AG08395 (cell line): ENCODE measurements around the gene ADCY2.

ENCODE experiments used
- DNase-seq: peaks from one replicate; pipeline ENCODE4 v3.0.0; 2012; ENCODE audit warnings: mixed read lengths, low spot score

ADCY2 gene

DNA sequence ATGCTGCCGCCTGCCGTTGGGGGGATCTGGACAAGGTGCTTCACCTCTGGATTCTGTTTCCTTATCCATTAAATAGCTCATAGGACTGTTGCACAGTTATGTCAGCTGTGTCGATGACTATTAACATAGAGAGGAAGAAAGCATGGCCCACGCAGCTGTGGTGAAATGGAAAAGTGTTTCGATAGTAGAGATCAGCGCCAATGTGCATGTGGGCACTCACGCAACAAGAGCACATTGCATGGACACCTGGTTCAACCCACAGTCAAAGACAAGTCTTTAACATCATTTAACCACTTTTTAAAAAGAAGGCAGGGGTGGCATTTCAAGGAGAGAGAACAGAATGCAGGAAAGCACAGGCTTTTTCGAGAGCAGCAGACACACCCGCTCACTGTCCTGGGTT is 107.6 kb downstream of the ADCY2 start:
- DNase-seq: no peak

DNA sequence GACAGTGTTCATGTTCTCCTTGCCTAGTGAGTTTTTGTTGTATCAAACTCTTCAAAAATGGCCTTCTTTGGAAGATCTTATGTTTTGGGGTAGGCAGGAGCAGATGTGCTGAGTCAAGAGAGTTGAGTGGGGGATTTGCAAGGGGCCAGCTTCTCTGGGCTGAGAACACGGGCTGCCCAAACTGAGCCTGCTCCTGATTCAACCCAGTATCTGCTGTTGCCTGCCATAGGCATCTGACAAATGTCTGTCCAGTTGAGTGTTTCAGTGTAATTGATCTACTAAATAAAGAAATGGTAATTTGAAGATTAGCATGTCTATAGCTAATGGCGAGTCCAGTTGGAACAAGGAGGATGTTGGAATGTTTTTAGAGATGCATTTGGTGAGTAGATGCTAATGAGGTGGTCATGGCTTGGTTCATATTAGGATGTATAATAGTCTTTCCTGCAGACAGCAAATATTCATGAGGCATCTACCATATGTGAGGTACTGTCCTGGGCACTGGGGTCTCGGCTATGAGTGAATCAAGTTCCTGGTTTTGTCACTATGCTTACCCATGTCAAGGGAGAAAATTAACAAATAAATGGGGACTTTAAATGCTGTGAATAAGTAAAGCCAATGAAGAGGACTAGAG is 119.5 kb downstream of the ADCY2 start:
- DNase-seq: no peak

DNA sequence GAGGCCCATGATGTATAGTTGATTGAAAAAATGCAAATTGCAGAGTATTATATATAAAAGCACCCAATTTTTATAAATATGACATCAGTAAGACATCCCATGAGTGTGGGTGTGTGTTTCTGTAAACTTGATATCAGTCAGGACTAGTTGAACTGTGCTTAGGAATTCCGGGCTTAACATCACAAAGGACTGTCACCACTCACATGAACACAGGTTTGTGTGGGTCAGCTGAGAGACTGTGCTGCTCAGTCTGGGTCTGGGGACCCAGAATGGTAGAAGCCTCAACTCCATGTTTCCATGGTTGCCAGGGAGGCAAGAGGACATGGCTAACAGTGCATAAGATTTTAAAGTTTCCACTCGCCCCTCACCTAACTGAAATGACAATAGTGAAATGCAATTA is 120.3 kb downstream of the ADCY2 start:
- DNase-seq: no peak

DNA sequence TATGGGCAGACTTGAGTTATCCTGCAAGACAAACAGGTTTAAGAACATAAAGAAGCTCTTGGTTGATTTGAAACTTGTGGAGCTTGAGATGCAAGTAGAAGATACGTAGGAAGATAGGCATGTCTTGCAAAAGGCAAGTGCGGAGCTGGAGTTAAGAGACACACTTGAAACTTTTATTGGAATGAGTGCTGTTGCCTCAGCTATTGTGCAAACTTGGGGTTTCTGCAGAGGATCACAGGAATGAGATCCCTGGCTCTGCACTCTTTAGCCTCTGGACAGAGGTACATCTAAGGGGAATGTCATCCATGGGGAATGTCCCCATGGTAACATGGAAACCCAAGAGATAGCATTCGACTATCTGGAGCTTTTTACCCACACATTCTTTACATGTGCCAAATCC is 121.1 kb downstream of the ADCY2 start:
- DNase-seq: no peak

DNA sequence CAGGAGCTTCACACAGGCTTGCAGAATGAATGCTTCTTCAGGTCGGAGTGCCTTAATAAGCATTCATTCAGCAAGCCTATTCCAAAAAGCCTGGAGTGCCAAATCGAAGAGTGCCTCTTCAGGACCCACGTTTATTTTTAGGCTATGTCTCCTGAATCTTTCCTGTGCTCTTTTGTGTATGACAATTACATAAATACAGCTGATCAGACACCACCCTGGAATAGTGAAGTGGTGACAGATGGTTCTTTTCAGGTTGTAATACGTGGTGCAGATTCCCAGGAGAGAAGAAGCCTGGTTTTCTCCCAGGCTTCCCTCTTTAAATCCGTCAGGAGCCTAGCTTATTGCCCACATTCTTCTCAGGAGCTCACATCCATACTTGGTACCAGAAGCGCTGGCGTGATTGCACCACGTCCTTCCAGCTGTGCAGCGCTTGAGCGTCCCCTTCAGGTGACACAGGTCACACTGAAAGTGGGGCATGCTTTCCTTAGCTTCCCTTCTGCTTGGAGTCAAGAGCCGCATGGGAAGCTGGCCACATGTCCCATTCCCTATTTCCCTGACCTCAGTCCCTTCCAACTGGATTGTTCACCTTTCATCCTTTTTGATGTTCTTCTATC is 123.1 kb downstream of the ADCY2 start:
- DNase-seq: no peak

DNA sequence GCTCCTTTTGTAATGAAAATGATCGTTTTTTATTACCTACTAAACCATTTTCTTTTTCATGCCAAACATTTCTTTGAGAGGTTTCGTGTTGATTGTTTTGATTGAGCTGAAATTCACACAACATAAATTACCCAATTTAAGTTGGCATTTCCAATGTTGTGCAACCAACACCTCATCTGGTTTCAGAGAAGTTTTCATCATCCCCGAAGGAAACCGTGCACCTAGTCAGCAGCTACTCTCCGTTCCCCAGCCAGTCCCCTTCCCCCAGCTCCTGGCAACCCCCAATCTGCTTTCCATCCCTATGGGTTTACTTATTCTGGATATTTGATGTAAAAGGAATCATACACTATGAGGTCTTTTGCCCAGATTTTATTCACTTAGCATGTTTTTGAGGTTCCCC is 123.6 kb downstream of the ADCY2 start:
- DNase-seq: no peak

DNA sequence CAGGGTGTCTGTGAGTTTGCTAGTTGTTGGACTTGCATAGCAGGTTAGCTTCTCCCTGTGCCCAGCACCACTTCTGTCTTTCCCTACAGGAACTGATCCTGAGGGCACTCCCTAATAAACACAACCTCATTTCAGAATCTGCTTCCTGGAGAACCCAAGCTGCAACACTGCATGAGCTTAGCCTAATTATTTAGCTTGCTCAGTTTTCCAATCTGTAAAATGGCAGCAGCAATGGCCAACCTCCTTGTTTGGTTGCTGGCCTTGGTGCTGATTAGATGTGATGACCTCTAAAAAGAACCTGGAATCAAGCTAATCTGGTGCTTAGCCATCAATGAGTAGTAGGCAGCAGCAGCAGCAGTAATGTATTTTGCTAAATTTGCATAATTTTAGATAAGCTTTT is 133.9 kb downstream of the ADCY2 start:
- DNase-seq: no peak

DNA sequence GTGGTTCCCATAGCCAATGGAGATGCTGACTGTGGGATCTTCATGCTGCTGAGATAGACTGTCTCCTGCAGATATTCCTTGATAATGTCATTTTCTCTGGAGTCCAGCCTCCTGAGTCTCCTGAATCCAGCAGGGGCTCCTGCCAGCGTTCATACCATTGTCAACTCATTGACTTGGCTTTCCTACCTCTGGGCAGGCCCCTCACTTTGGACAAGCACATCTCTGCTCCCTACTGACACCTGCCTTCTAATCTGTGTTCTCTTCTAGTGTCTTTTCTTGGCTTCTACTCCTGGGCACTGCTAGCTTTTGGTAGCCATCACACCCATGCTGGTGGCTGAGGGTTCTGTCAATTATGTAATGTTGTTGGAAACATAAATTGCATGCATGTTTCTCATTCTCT is 138.0 kb downstream of the ADCY2 start:
- DNase-seq: no peak

DNA sequence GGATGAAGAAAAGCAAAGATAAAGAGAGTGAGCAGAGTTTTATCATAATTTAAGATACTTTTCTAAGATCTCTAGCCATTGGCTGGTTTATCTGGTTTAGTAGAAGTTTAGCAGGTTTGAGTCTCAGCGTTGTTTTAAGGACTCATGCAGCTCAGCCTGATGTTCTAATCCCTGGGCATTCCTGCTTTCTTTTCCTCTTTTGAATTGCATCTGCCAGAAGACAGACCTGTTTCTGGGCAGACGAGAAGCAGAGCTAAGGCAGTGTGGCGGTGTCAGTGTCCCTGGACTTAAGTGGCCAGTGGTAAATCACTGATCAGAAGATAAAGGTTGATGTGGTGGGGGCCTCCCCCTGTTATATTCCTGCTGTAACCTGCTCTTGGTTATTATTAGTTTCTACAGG is 138.6 kb downstream of the ADCY2 start:
- no peak for DNase-seq

DNA sequence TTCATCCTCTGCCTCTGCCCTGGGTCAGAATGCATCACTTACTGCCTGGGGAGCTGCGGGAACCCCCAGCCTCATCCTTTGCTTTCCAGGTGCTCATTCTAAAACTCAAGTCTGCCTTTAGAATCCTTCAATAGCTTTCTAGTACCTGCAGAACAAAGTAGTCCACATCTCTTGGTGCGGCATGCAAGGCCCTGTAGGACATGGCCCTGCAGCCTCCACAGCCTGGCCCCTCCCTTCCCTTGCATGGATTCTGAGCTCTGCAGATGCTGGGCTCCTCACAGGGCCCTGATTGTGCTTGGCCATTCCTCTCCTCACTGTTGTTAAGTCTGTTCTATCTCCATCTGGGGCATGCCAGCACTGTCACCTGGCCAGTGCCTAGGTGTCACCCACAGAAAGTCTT is 141.6 kb downstream of the ADCY2 start:
- DNase-seq: no peak

DNA sequence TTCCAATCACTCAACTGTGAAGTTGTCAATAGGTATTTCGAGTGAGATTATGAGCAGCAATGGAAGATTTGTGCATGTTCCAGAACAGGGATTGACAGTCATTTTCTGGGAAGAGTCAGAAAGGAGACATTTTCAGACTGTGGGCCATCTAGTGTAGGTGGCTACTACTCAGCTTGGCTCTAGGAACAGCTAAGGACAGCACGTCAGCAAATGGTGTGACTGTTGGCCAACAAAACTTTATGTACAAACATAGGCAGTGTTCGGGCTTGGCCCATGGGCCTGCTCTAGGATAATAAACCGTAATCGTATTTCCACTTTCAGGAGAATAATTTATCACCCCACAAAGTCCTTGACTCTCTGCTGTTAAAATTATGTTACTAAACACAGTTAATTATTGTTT is 143.6 kb downstream of the ADCY2 start:
- DNase-seq: no peak

DNA sequence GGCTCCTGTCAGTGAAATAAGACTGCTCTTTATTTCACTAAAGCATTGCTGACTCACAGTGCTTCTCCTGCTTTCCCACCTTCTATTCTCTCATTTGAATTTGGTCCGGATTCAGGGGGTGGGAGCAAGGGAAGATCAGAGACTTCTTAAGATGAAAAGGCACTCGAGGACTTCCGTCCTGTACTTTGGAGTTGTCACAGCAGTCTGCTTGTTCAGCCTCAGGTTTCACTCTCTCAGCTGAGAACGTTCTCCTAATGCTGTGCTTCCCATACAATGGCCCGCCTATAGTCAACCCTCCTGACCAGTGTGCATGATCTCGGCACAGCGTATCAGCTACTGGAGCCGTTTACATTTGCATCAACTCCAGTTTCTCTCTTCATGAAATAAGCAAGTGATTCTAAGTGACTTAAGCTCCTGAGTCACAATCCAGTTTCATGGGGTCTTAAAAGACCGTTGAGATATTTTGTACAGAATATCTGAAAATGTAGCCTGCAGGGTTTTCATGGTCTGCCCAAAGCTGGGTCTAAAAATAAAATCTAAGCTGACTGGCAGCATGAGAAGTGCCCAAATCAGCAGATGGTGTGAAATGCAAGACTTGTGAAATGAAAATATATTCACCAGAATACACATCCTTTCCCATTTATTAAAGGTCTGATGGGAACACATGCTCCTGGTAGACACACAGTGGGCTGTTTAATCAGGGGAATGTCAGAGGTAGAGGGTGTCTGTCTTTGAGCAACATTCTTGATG is 145.0 kb downstream of the ADCY2 start:
- no peak for DNase-seq

DNA sequence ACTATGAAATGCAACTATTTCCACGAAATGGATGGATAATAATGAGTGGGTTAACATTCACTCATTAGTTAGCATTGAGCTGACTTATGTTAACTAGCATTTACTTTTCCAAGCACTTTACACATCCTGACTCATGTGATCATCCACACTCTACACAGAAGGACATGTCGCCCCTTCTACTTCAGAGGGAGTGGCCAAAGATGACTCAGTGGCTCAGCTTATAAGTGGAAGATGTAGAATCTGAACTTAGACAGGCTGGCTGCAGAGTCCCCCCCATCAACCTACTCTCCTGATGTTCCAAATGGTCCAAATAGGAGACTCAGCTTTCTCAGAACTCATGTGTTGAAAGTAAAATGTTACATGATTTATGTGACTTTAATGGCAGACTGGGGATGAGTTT is 146.0 kb downstream of the ADCY2 start:
- DNase-seq: no peak

DNA sequence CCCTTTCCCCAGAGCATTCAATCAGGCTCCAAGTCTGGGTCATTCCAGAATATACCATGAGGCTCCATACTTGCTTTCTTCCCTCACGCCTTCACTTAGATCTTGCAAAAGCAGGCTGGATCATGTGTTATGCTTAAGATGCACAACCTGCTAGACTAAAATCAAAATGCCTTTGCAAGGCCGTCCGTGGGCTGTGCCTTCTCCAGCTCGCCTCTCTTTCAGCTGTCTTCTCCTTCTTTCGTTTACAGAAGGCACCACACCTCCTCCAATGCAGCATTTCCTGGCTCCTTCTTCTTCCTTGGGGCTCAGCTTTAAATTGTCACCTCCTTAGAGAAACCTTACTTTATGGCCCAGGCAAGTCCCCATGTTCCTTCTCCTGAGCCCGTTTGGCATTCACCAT is 150.6 kb downstream of the ADCY2 start:
- DNase-seq: no peak

DNA sequence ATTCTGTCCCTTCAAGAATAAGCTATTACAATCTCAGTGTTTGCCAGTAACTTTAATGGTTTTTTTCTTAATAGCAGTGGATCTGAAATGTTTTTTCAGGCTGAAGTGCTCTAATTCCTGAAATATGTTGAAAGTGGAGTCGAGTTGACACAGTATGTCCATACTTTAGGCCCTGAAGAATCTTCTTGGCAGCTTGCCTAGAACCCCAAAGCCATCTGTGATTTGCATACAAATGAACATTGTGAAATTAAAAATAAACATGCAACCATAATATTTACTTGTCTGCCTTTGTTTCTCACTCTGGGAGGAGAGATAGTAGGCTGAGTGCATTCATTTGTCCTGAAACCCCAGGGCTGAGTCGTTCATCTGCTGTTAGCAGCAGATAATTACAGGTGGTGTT is 152.7 kb downstream of the ADCY2 start:
- no peak for DNase-seq

DNA sequence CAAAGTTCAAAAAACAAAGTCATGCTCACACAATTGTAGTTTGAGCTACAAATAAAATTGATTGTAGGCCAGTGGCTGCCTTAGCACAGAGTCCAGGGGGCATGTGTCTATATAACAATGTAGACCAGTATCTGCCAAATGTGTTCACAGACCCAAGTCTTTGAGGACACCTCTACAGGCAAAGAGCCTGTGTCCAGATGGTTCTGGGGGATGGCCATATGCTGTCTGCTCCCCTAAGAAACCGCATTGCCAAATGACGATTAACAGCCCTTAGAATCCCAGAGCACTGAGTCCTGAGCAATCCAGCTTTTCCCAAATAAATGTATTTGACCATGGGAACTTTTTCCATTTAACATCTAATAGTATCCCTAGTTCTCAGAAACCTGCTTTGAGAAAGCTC is 169.6 kb downstream of the ADCY2 start:
- no peak for DNase-seq

DNA sequence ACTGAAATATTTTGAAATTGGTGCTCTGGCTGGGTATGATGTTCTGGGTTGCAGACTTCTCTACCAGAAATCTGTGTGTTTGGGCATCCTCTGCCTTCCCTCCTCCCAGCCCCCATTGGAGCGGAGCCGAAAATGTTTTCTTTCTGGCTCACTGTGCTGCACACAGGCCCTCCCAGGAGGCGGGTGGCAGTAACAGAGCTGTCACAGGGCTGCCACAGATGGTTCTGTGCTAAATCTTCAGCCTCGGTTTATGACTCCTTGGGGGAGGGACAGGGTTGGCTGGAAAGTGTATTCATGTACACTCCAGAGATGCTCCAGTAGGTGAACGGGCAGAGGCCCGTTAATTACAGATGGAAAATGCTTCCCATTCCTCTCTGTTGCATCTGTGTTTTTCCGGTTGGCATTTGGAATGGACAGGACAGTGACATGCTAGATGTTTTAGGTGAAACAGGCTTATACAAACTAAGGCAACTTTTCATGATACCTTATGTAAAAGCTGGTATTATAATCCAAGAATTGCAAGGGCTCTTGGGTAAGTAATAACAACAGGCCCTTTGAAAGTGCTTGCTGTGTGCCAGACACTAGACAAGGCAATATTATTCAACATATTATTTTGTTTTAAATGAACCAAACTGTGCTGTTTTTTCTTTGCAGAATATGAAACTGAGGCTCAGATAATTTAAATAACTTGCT is 180.2 kb downstream of the ADCY2 start:
- no peak for DNase-seq

DNA sequence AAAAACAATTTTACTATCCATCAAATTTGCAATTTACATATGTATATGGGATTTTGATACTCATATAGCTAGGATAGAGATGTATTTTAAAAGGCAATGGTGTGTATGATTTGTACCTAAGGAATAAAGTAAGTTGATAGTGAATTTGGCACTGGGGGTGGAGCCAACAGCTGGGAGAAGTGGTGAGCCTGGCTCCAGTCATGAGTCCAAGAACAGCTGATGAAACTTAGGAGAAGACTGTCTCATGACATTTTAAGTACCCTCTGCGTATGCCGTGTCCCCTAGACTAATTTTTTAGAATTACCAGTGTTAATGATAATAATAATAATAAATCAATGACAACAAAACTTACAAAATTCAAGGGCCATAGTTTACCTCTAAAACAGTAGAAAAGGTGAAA is 181.4 kb downstream of the ADCY2 start:
- no peak for DNase-seq

DNA sequence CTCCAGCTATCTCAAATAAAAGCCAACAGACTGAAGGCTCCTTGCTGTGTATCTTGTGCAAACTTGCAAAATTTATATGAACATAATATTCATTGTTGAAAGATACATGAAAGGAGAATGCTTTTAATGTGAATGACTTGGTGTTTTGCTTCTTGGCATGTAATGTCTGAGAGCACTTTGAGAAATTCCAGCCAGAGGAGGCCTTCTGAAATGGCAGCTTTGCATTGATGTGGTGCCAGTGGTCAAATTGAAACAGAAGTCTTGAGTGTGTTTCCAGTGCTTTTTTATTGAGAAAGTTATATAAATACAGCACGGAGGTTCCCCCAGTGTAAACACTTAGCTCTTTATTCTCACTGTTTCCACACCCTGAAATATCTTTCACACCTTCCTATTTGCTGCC is 182.1 kb downstream of the ADCY2 start:
- no peak for DNase-seq

DNA sequence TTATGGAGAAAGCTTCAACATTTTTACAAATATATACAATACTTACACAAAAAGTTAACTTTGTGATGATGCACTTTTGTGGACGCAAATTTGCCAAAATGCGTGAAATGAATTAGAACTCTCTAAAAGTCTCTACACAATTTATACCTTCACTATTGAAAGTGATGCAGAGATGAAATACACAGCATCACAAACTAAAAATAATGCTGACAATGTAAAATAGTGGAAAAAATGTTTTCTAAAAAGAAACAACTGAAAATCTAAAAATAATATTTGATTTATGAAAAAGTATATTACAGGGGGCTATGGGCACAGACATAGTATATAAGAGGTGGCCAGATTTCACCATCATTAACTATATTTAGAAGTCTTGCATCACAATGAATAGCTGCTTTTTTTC is 188.8 kb downstream of the ADCY2 start:
- DNase-seq: no peak

DNA sequence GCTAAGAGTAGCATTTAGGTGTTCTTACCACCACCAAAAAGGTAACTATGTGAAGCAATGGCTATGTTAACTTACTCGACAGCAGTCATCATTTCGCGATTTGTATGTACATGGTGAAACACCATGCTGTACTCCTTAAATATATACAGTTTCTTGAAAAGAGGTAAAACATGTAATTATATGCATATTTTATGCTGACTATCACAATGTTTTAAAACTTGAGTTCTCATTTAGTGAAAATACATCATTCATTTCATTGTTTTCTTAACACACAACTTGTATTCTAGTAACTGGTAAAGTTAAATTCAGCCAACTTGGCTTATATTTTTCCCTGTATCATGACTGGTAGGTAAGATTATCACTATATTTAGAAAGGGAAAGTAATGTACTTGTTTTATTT is 189.9 kb downstream of the ADCY2 start:
- no peak for DNase-seq

DNA sequence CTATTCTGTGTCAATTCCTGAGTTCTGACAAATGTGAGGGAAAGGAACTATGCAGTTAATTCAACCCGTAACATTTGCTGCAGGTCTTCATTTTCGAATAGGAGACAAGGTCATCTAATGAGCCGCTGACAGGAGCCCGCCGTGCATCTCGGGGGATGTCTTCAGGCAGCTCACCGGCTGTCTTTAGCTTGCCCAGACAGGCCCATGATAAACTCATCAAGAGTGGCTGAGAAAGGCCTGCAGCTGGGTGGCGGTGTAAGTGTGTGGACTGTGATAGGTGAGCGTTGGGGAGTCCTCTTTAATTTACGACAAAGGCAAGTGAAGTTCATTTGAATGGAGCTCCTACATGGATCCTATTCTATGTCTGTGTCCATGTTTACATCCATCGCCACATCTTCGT is 190.5 kb downstream of the ADCY2 start:
- DNase-seq: no peak

DNA sequence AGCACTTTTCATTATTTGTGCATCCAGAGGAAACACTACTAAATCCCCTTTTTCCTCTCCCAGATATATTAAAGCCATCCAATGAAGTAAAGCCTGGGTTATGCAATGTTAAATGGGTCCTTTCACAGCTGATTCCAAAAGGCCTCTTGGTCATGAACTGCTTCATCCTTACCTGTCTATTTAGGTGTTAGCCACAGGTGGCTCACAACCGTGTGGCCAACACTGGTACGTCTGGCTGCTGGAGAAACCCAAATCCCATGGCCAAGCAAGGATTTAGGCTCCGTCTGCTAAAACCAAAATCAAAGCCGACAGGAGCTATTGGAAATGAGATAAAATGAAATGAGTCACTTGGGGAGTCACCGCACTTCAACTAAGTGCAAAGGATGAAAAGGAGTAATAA is 193.9 kb downstream of the ADCY2 start:
- DNase-seq: no peak
